ENCODE measurements around the gene CDC23. TPM values are rescaled to one million over a fixed set of nuclear protein-coding genes. Genes with fewer than 3 reads are reported as not detected.
"Not testable (repeated sequence)": the region's sequence is repeated elsewhere in the genome, so short reads cannot be mapped to it uniquely, and the experiment has no call there.

CDC23 gene, protein sequence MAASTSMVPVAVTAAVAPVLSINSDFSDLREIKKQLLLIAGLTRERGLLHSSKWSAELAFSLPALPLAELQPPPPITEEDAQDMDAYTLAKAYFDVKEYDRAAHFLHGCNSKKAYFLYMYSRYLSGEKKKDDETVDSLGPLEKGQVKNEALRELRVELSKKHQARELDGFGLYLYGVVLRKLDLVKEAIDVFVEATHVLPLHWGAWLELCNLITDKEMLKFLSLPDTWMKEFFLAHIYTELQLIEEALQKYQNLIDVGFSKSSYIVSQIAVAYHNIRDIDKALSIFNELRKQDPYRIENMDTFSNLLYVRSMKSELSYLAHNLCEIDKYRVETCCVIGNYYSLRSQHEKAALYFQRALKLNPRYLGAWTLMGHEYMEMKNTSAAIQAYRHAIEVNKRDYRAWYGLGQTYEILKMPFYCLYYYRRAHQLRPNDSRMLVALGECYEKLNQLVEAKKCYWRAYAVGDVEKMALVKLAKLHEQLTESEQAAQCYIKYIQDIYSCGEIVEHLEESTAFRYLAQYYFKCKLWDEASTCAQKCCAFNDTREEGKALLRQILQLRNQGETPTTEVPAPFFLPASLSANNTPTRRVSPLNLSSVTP
- 10 to 100 TPM; 14.7 to 23.9 TPM for total RNA-seq

DNA sequence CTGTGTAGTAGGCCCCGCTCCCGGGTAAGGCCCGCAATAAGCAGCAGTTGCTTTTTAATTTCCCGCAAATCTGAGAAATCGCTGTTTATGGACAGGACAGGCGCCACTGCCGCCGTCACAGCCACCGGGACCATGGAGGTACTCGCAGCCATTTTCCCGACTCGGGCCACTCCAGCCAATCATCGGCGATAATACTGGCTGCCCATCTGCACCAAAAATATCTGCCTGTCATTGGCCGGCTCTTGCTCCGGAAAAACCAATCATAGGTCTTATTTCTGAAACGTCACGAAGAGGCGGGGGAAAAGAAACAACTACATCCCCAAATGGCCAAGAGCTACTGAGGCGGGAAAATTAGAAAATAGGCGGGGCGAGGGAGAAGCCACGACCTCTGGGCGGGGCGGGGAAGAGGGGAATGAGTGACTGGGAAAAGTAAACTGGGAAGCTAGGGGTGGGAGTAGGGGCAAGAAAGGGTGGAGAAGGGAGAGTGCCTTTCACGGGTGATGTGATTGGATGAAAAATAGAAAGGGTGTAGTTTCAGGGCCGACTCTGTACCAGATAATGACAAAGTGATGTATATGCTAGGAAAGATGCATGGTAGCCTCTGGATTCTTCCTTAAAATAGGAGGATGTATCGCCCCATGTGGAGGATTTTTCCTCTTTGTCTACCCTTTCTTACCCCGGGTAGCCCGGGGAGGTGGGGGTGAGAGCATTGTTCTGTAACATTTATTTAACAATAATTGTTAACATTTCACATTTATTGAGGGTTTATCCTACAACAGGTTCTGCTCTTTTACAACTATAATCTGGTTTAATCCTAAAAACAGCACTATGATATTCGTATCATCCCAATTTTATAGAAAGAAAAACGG lies at the start of gene CDC23:
CDC23 (minus strand) TSS at position 163 of the 869 bp plus-strand sequence; CDS start at position 152, 11 bp downstream.
- Histone ChIP-seq H3K27me3 (replicated peaks; ENCODE audit: insufficient read depth) (no peaks in the 10 kb centered on the region), H3K4me3 (peak within 1 kb of the TSS; percentile 86 to 95), H3K27ac (peak within 1 kb of the TSS; percentile 74 to 75), H3K9me3 (no peaks in the 10 kb centered on the region), H3K4me1 (replicated peaks) (peaks cover 7% of the 10 kb centered on the region), H3K36me3 (no peaks in the 10 kb centered on the region)
- intact Hi-C loops (cut with DNase I), result loop anchor here (10.0 kb wide), 1 partner anchor 121 kb away; the partner anchor contains the start of genes CDC25C and FAM53C
- TF ChIP-seq POLR2AphosphoS5 (IDR thresholded peaks at IDR 0.05), result peak; percentile 97
- TF ChIP-seq, protein P1, sequence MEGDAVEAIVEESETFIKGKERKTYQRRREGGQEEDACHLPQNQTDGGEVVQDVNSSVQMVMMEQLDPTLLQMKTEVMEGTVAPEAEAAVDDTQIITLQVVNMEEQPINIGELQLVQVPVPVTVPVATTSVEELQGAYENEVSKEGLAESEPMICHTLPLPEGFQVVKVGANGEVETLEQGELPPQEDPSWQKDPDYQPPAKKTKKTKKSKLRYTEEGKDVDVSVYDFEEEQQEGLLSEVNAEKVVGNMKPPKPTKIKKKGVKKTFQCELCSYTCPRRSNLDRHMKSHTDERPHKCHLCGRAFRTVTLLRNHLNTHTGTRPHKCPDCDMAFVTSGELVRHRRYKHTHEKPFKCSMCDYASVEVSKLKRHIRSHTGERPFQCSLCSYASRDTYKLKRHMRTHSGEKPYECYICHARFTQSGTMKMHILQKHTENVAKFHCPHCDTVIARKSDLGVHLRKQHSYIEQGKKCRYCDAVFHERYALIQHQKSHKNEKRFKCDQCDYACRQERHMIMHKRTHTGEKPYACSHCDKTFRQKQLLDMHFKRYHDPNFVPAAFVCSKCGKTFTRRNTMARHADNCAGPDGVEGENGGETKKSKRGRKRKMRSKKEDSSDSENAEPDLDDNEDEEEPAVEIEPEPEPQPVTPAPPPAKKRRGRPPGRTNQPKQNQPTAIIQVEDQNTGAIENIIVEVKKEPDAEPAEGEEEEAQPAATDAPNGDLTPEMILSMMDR (IDR thresholded peaks at IDR 0.05), result peak in 1 of 4 experiments; percentile 10
- peak; percentile 63 for TF ChIP-seq POLR2A (IDR thresholded peaks at IDR 0.05)
- under 1% methylated on average over 32 of the region's 32 CpGs for WGBS
- peak; percentile 96 for DNase-seq (ENCODE audit: low spot score)

DNA sequence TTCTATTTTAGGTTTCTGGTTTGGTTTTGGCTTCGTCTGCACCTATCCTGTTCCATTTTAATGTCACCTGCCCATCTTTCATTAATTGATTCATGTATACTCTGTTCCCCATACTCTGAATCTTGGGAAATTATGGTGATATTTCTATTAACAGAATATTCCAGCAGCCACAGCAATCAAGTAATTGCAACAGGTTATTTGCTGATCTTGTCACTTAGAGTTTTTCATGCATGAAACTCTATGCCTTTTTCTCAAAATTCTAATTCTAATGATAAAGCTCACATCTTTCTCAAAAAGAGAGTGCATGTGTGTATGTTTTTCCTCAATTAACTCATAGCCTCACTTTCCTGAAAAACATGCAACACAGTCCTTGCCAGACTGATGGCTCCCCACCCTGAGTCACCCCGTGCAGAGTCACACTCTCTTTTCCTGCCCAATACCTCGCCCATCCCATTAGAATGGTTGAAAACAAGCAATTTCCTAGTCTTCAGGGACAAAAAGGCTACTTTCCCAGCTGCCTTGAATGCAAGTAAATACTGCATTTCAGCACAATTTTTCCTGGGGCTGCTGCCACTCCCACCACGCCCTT lies 45.7 kb upstream of the CDC23 start:
- intact Hi-C loops (cut with DNase I), result no loop called here
- Histone ChIP-seq H3K4me1 (replicated peaks) (no peaks in the 10 kb centered on the region), H3K27me3 (replicated peaks; ENCODE audit: insufficient read depth) (no peaks in the 10 kb centered on the region), H3K36me3 (no peaks in the 10 kb centered on the region), H3K4me3 (no peak overlapping the region), H3K9me3 (no peaks in the 10 kb centered on the region), H3K27ac (no peak overlapping the region)
- WGBS, result 74% methylated on average over 4 of the region's 4 CpGs
- TF ChIP-seq, protein P1 (IDR thresholded peaks at IDR 0.05), result no peak
- TF ChIP-seq POLR2AphosphoS5 (IDR thresholded peaks at IDR 0.05) (no peak), POLR2A (IDR thresholded peaks at IDR 0.05) (no peak)
- no peak for DNase-seq (ENCODE audit: low spot score)

DNA sequence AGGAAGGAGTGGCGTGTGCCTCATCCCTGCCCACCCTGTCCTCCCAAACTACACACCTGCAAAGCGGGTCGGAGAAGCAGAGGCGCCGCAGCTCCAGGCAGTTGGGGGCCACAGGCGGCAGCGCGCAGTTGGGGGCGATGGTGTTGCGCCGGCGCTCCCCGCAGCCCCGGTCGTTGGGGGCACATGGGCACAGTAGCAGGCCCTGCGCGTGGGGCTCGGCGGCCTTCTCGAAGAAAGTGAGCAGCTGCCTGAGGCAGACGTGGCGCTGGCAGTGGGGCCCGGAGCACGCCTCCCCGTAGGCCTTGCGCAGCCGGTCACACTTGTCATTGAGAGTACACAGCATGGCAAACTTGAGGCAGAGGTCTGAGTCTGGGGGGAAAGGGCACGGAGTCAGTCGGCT lies 44.5 kb upstream of the CDC23 start:
- intact Hi-C loops (cut with DNase I), result no loop called here
- Histone ChIP-seq H3K4me1 (replicated peaks) (no peaks in the 10 kb centered on the region), H3K4me3 (no peak overlapping the region), H3K27ac (no peak overlapping the region), H3K36me3 (no peaks in the 10 kb centered on the region), H3K27me3 (replicated peaks; ENCODE audit: insufficient read depth) (no peaks in the 10 kb centered on the region), H3K9me3 (no peaks in the 10 kb centered on the region)
- TF ChIP-seq, protein P1 (IDR thresholded peaks at IDR 0.05), result no peak
- no peak for TF ChIP-seq POLR2A (IDR thresholded peaks at IDR 0.05)
- no peak for TF ChIP-seq POLR2AphosphoS5 (IDR thresholded peaks at IDR 0.05)
- 64% methylated on average over 29 of the region's 29 CpGs for WGBS
- DNase-seq (ENCODE audit: low spot score), result no peak

DNA sequence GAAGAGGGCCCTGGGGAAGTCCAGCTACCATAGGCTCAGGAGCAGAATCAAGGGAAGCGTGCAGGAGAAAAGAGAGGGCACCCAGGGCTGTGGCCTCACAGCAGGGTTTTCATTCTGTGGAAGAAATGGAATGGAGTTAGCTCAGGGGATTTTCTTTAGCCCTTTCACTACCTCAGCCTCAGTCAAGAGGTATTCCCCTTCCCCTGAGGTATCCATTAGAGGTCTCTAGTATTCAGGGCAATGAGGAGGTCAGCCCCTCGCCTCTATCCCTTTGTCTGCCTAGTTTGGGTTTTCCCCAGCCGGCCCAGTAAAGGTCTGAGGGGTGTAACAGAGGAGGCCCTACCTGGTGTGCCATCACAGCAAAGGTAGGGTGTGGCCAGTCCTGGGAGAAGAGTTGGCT lies 39.8 kb upstream of the CDC23 start:
- intact Hi-C loops (cut with DNase I), result no loop called here
- 81% methylated on average over 3 of the region's 3 CpGs for WGBS
- no peaks in the 10 kb centered on the region for H3K4me1 ChIP-seq (replicated peaks)

DNA sequence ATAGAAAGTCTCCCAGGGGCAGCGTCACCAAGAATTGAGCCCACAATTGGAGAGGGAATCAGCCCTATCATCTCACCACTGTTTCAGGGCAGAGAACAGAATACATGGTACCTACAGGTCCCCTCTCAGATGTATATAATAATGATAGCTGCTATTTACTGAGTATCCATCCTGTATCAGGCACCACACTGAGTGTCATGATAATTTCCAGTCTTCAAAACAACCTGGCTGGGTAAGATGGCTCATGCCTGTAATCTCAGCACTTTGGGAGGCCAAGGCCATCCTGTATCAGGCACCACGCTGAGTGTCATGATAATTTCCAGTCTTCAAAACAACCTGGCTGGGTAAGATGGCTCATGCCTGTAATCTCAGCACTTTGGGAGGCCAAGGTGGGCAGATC lies 34.7 kb upstream of the CDC23 start:
- H3K27me3 ChIP-seq (replicated peaks; ENCODE audit: insufficient read depth); H3K36me3 ChIP-seq; H3K4me3 ChIP-seq; H3K9me3 ChIP-seq; H3K27ac ChIP-seq; DNase-seq (ENCODE audit: low spot score); intact Hi-C loops (cut with DNase I); H3K4me1 ChIP-seq (replicated peaks): not testable (repeated sequence)
- WGBS, result 94% methylated on average over 2 of the region's 2 CpGs

More for the DNA sequence above, 39.8 kb upstream of the CDC23 start:
- no peak for DNase-seq (ENCODE audit: low spot score)
- H3K36me3 ChIP-seq, result no peaks in the 10 kb centered on the region
- H3K27ac ChIP-seq, result no peak overlapping the region
- no peak for TF ChIP-seq POLR2AphosphoS5 (IDR thresholded peaks at IDR 0.05)
- H3K27me3 ChIP-seq (replicated peaks; ENCODE audit: insufficient read depth), result no peaks in the 10 kb centered on the region
- no peaks in the 10 kb centered on the region for H3K9me3 ChIP-seq
- no peak overlapping the region for H3K4me3 ChIP-seq
